Measurements from ENCODE around the gene GSE1. TPM values are rescaled to one million over a fixed set of nuclear protein-coding genes. Genes with fewer than 3 reads are reported as not detected.

Gene GSE1
- total RNA-seq, 1 donor from 2014 or later: 28.8 TPM

GRCh38 chr16:85574672-85575475 lies 38.2 kb upstream of the GSE1 start:
- no peak for DNase-seq

GRCh38 chr16:85575920-85576319 lies 37.2 kb upstream of the GSE1 start:
- DNase-seq: no peak

GRCh38 chr16:85576944-85577343 lies 36.2 kb upstream of the GSE1 start:
- DNase-seq: no peak

- DNase-seq: no peak
Observed at GRCh38 chr16:85577899-85578598, 35.1 kb upstream of the GSE1 start.

- DNase-seq: no peak
Observed at GRCh38 chr16:85578599-85578948, 34.5 kb upstream of the GSE1 start.

- DNase-seq: no peak
Observed at GRCh38 chr16:85579191-85579590, 33.9 kb upstream of the GSE1 start.

- DNase-seq: no peak
Observed at GRCh38 chr16:85579923-85580580, 33.1 kb upstream of the GSE1 start.

- no peak for DNase-seq
Observed at GRCh38 chr16:85580684-85581083, 32.4 kb upstream of the GSE1 start.

- no peak for DNase-seq
Observed at GRCh38 chr16:85582229-85582991, 30.7 kb upstream of the GSE1 start.

GRCh38 chr16:85583491-85584181 lies 29.5 kb upstream of the GSE1 start:
- DNase-seq: peak; percentile 60

- DNase-seq: no peak
Observed at GRCh38 chr16:85584267-85584666, 28.9 kb upstream of the GSE1 start.

- DNase-seq: no peak
Observed at GRCh38 chr16:85584819-85585282, 28.3 kb upstream of the GSE1 start.

- no peak for DNase-seq
Observed at GRCh38 chr16:85585711-85586110, 27.4 kb upstream of the GSE1 start.

GRCh38 chr16:85586380-85587104 lies 26.6 kb upstream of the GSE1 start:
- DNase-seq: no peak

GRCh38 chr16:85587762-85588556 lies 25.2 kb upstream of the GSE1 start:
- no peak for DNase-seq

GRCh38 chr16:85588562-85589503 lies 24.3 kb upstream of the GSE1 start:
- no peak for DNase-seq

GRCh38 chr16:85589688-85590505 lies 23.2 kb upstream of the GSE1 start:
- no peak for DNase-seq

- no peak for DNase-seq
Observed at GRCh38 chr16:85590506-85590832, 22.7 kb upstream of the GSE1 start.

- no peak for DNase-seq
Observed at GRCh38 chr16:85591381-85591780, 21.7 kb upstream of the GSE1 start.
